Adrenal gland (tissue), 12 donors: ENCODE data around the gene MORN5. TPM values are rescaled to one million over a fixed set of nuclear protein-coding genes. Genes with fewer than 3 reads are reported as not detected.

Source experiments
- DNase-seq, 7 donors: peaks; one replicate each; pipeline ENCODE4 v3.0.0-alpha.2; 2019 to 2020
- H3K27ac ChIP-seq, 5 donors: fragments of 200-600 bp; sonication (generic) in 4 of 5; 1 replicate in 3 of 5; 2 replicates in 2 of 5; pipeline versions ENCODE4 v1.5.1 to v1.8.0; 2016 to 2020; ENCODE audit warnings: mild to moderate bottlenecking in 1 of 5
- H3K27me3 ChIP-seq: fragments of 200-600 bp; 2 replicates; pipeline ENCODE4 v1.8.0; 2021
- H3K36me3 ChIP-seq, 2 donors: fragments of 200-600 bp; replicated peaks in 1 of 2; 1 replicate in 1 of 2; 2 replicates in 1 of 2; pipeline versions ENCODE4 v1.5.1 to v1.8.0; 2018 to 2022
- H3K4me1 ChIP-seq, 2 donors: fragments of 200-600 bp; replicated peaks in 1 of 2; 1 replicate in 1 of 2; 2 replicates in 1 of 2; pipeline versions ENCODE4 v1.5.1 to v1.8.0; 2018 to 2021
- H3K4me3 ChIP-seq, 4 donors: fragments of 200-600 bp; sonication (generic) in 3 of 4; one replicate each; pipeline ENCODE4 v1.5.1; 2016 to 2018
- H3K9me3 ChIP-seq, 3 donors: fragments of 200-600 bp; sonication (generic) in 1 of 3; replicated peaks in 1 of 3; 1 replicate in 2 of 3; 2 replicates in 1 of 3; pipeline versions ENCODE4 v1.5.1 to v1.8.0; 2016 to 2021
- POLR2A ChIP-seq, 2 donors: fragments of 450-650 bp; IDR thresholded peaks; one replicate each; pipeline ENCODE4 v1.6.1; 2017; ENCODE audit warnings: antibody characterized with exemption in 2 of 2, mild to moderate bottlenecking in 2 of 2, moderate library complexity in 1 of 2
- WGBS, 4 donors: extraction: QIAGEN DNeasy Blood & Tissue Kit in 2 of 4; methylation state at CpG; one replicate each; pipeline versions ENCODE4 v1.1.5 to v1.1.7; 2013 to 2017; 5-methylcytosine and 5-hydroxymethylcytosine counted together
- intact Hi-C, 2 donors: fragments of 100-400 bp; cut with DNase I; formaldehyde crosslinking; loops; one replicate each; pipeline versions ENCODE4 v1.14.1 to v1.15.0; 2022 to 2023
- polyA plus RNA-seq, 3 donors: library from polyadenylated mRNA; stranded (reverse); fragments of 200-250 nt in 2 of 3; fragments of 350-450 nt in 1 of 3; fragmentation: Illumina TruSeq in 1 of 3; extraction: RNeasy Lipid Tissue Mini Kit (QIAGEN cat#74804) in 1 of 3; gene quantifications; one replicate each; pipeline ENCODE4 v1.2.3, GENCODE V29; 2013 to 2014
- total RNA-seq, 9 donors: library from RNA; depleted of rRNA in 4 of 9; stranded (reverse); fragments of >200 nt in 4 of 9; fragments of 120-200 nt in 1 of 9; fragmentation: NEBNext Ultra II Directional in 1 of 9; extraction: Animal tissue kit (Norgen Biotek cat#: 25700) in 1 of 9; gene quantifications; one replicate each; pipeline versions ENCODE4 v1.1.0 to v1.2.4, GENCODE V29; 2013 to 2023
- TF ChIP-seq, protein P1 (sequence below), 6 experiments: fragments of 450-650 bp in 4 of 6; fragments of 200-600 bp in 2 of 6; sonication (generic) in 1 of 6; IDR thresholded peaks; 1 replicate in 5 of 6; 2 replicates in 1 of 6; pipeline versions ENCODE4 v1.5.1 to v1.8.0; 2016 to 2021; ENCODE audit warnings: antibody characterized with exemption in 6 of 6, mild to moderate bottlenecking in 2 of 6, moderate library complexity in 1 of 6
- donor health status: healthy with polysubstance abuse.
- donor health status: Bipolar disorder and iron deficiency.
- donor health status: DM: yes; HTN: yes; CAD: no.
- donor health status: DM: no; HTN: no; CAD: no.
- donor health status: DM: no; HTN: no; CAD: no.
- donor health status: DM: yes; HTN: yes; CAD: no.

MORN5 gene
- total and polyA plus RNA-seq, 12 donors, result 0.78 to 1.7 (median 0.80) TPM; not detected in 8

GRCh38 chr9:122191584-122191983 is 31.9 kb downstream of the MORN5 start:
- no peak for DNase-seq
- no peak overlapping the region for H3K4me3 ChIP-seq
- no peaks in the 10 kb centered on the region for H3K9me3 ChIP-seq
- H3K36me3 ChIP-seq, result no peaks in the 10 kb centered on the region
- no peaks in the 10 kb centered on the region for H3K27me3 ChIP-seq
- intact Hi-C loops, result no loop called here
- no peaks in the 10 kb centered on the region for H3K4me1 ChIP-seq
- no peak for TF ChIP-seq POLR2A (IDR thresholded peaks at IDR 0.05)
- TF ChIP-seq, protein P1, sequence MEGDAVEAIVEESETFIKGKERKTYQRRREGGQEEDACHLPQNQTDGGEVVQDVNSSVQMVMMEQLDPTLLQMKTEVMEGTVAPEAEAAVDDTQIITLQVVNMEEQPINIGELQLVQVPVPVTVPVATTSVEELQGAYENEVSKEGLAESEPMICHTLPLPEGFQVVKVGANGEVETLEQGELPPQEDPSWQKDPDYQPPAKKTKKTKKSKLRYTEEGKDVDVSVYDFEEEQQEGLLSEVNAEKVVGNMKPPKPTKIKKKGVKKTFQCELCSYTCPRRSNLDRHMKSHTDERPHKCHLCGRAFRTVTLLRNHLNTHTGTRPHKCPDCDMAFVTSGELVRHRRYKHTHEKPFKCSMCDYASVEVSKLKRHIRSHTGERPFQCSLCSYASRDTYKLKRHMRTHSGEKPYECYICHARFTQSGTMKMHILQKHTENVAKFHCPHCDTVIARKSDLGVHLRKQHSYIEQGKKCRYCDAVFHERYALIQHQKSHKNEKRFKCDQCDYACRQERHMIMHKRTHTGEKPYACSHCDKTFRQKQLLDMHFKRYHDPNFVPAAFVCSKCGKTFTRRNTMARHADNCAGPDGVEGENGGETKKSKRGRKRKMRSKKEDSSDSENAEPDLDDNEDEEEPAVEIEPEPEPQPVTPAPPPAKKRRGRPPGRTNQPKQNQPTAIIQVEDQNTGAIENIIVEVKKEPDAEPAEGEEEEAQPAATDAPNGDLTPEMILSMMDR (IDR thresholded peaks at IDR 0.05), result no peak
- H3K27ac ChIP-seq, result no peak overlapping the region
- 20 to 83% (median 71%) methylated on average over 1 to 11 of the region's 11 CpGs for WGBS, 4 donors

DNA sequence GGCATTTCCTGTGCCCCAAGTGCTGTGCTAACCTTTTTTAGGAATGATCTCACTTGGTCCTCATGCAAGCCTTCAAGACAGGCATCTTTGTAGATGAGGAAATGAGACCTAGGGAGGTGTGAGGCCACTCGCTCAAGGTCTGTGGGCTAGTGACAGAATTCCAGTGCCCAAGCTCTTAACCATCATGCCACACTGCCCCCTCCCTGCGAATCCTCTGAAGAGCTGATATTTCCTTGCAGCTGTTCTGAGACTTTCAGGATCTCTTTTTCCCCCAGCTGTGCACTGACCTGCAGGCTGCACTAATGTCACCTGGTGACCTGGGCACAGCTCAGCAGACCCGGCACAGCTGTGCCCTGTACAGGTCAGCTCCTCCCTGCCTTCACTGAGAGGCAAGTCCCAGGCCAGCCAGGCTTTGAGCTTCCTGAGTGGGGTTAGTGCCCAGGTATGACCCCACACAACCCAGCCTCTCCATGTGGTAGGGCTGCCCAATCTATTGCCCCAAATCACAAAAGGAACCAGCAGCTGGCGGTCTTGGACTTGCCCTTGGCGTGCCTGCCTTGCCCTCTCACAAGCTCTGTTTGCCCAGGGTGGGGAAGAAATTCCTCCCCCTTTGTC is 32.7 kb downstream of the MORN5 start:
- intact Hi-C loops, result no loop called here
- TF ChIP-seq POLR2A (IDR thresholded peaks at IDR 0.05), result no peak
- TF ChIP-seq, protein P1 (IDR thresholded peaks at IDR 0.05), result no peak
- WGBS, 4 donors, result 87 to 90% (median 89%) methylated on average over 4 to 5 of the region's 5 CpGs

GRCh38 chr9:122192914-122193525 is 33.3 kb downstream of the MORN5 start:
- Histone ChIP-seq H3K4me3 (no peak overlapping the region), H3K9me3 (no peaks in the 10 kb centered on the region), H3K27ac (no peak overlapping the region), H3K27me3 (peaks cover 12% of the 10 kb centered on the region), H3K4me1 (no peaks in the 10 kb centered on the region), H3K36me3 (no peaks in the 10 kb centered on the region)
- WGBS, 4 donors, result 76 to 82% (median 77%) methylated on average over 16 of the region's 16 CpGs
- no peak for DNase-seq
- intact Hi-C loops, result no loop called here
- TF ChIP-seq POLR2A (IDR thresholded peaks at IDR 0.05), result no peak
- TF ChIP-seq, protein P1 (IDR thresholded peaks at IDR 0.05), result no peak

More for the DNA sequence above, 32.7 kb downstream of the MORN5 start:
- no peaks in the 10 kb centered on the region for H3K4me1 ChIP-seq
- H3K27ac ChIP-seq, result no peak overlapping the region
- H3K36me3 ChIP-seq, result no peaks in the 10 kb centered on the region
- no peak overlapping the region for H3K4me3 ChIP-seq
- peaks cover 5% of the 10 kb centered on the region for H3K27me3 ChIP-seq
- DNase-seq, result no peak
- H3K9me3 ChIP-seq, result no peaks in the 10 kb centered on the region

- DNase-seq, result no peak
- no peaks in the 10 kb centered on the region for H3K4me1 ChIP-seq
- WGBS, 4 donors, result 77 to 90% (median 83%) methylated on average over 6 of the region's 6 CpGs
- intact Hi-C loops, result no loop called here
- no peaks in the 10 kb centered on the region for H3K36me3 ChIP-seq
- H3K27ac ChIP-seq, result no peak overlapping the region
- H3K4me3 ChIP-seq, result no peak overlapping the region
- no peaks in the 10 kb centered on the region for H3K9me3 ChIP-seq
- no peak for TF ChIP-seq POLR2A (IDR thresholded peaks at IDR 0.05)
- TF ChIP-seq, protein P1 (IDR thresholded peaks at IDR 0.05), result no peak
- H3K27me3 ChIP-seq, result peaks cover 14% of the 10 kb centered on the region
Measured at GRCh38 chr9:122193651-122194050, 33.9 kb downstream of the MORN5 start.
